CD4-positive, alpha-beta T cell (primary cell): ENCODE data around the gene DYNLRB1. TPM values are rescaled to one million over a fixed set of nuclear protein-coding genes. Genes with fewer than 3 reads are reported as not detected.

Experiments used
- ATAC-seq: fragments of 200-7000 bp; cut with Tn5 transposase; one replicate; pipeline ENCODE4 v1.10.0; 2022; ENCODE audit warnings: mild to moderate bottlenecking; ENCODE audit not compliant: poor library complexity
- CTCF ChIA-PET: fragments of 350-600 bp; sonication (Branson Sonifier 250); formaldehyde crosslinking; loops from one replicate; lab custom pipeline; 2021; ENCODE audit warnings: antibody characterized with exemption, inconsistent platforms; lab: Charles Lee
- POLR2A ChIA-PET: fragments of 350-600 bp; sonication (Branson Sonifier 250); formaldehyde crosslinking; loops from one replicate; lab custom pipeline; 2021; ENCODE audit warnings: antibody characterized with exemption, inconsistent platforms; lab: Charles Lee
- DNase-seq, 14 experiments: peaks; one replicate each; pipeline ENCODE4 v3.0.0-alpha.2; 2013 to 2020; ENCODE audit warnings: mixed read lengths in 2 of 14
- H3K27ac ChIP-seq, 2 donors: one replicate each; pipeline versions ENCODE4 v1.5.1 to v1.7.0; 2013; ENCODE audit warnings: low read length in 2 of 2, low read depth in 1 of 2, mild to moderate bottlenecking in 1 of 2
- H3K27me3 ChIP-seq, 2 experiments: 1 replicate in 1 of 2; 2 replicates in 1 of 2; pipeline versions ENCODE4 v1.6.1 to v1.7.0; 2013; ENCODE audit warnings: low read length in 2 of 2, control low read depth in 1 of 2, mild to moderate bottlenecking in 1 of 2, moderate library complexity in 1 of 2; ENCODE audit not compliant: insufficient read depth in 2 of 2, control insufficient read depth in 1 of 2
- H3K36me3 ChIP-seq: one replicate; pipeline ENCODE4 v1.6.1; 2013; ENCODE audit warnings: low read length, control low read depth; ENCODE audit not compliant: insufficient read depth
- H3K4me1 ChIP-seq: one replicate; pipeline ENCODE4 v1.6.1; 2013; ENCODE audit warnings: low read length, control low read depth; ENCODE audit not compliant: insufficient read depth
- H3K4me3 ChIP-seq: one replicate; pipeline ENCODE4 v1.5.1; 2013; ENCODE audit warnings: mild to moderate bottlenecking, low read length, moderate library complexity
- H3K9me3 ChIP-seq, 2 experiments: 1 replicate in 1 of 2; 2 replicates in 1 of 2; pipeline versions ENCODE4 v1.6.1 to v1.7.0; 2013; ENCODE audit warnings: low read length in 2 of 2, mild to moderate bottlenecking in 2 of 2, control low read depth in 1 of 2, moderate library complexity in 1 of 2; ENCODE audit not compliant: control insufficient read depth in 1 of 2, insufficient read depth in 1 of 2
- H3K27ac Mint-ChIP-seq: one replicate; pipeline ENCODE4 v1.8.0; 2020; ENCODE audit warnings: mixed read lengths
- H3K27me3 Mint-ChIP-seq: one replicate; pipeline ENCODE4 v1.8.0; 2021; ENCODE audit warnings: mixed read lengths
- H3K36me3 Mint-ChIP-seq: one replicate; pipeline ENCODE4 v1.8.0; 2021; ENCODE audit warnings: low read depth, mixed read lengths
- H3K4me1 Mint-ChIP-seq: one replicate; pipeline ENCODE4 v1.8.0; 2021; ENCODE audit warnings: low read depth, mixed read lengths
- H3K4me3 Mint-ChIP-seq: one replicate; pipeline ENCODE4 v1.8.0; 2020; ENCODE audit warnings: mild to moderate bottlenecking, mixed read lengths
- H3K9me3 Mint-ChIP-seq: one replicate; pipeline ENCODE4 v1.8.0; 2020; ENCODE audit warnings: mixed read lengths
- intact Hi-C, 2 experiments: fragments of 100-400 bp; cut with DNase I in 1 of 2; cut with micrococcal nuclease in 1 of 2; formaldehyde crosslinking; loops; one replicate each; pipeline versions ENCODE4 v1.15.1 to v1.9.0; 2023 to 2025; cut with DNase I, micrococcal nuclease
- total RNA-seq, 174 experiments: library from RNA in 2 of 174; stranded (reverse) in 2 of 174; gene quantifications; one replicate each; pipeline ENCODE4 v1.2.3 and lab custom pipeline; 2021 to 2026
- TF ChIP-seq, protein P1 (sequence below): fragments of 200-600 bp; IDR thresholded peaks from one replicate; pipeline ENCODE4 v1.8.0; 2022; ENCODE audit warnings: antibody characterized with exemption, mild to moderate bottlenecking

DYNLRB1 gene
- total RNA-seq, 2 experiments from 2014 or later, result 38.3 to 40.3 TPM

DNA sequence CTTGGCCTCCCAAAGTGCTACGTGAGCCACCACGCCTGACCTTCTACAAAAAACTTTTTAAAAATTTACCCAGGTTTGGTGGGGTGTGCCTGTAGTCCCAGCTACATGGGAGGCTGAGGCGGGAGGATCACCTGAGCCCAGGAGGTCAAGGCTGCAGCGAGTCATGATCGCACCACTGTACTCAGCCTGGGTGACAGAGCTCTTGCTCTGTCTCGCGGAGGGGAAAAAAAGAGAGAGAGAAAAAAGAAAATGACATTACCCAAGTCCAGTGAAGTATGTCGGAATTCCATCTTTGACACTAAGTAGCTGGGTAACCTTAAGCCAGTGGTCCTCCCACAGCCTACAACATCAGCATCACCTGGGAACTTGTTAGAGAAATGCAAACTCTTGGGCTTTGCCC is 23.5 kb downstream of the DYNLRB1 start:
- H3K27ac Mint-ChIP-seq, result peak overlapping the region; percentile 79
- ChIA-PET CTCF (no interaction called here), POLR2A (interaction anchor here (1.1 kb wide), 1 partner anchor 23 kb away, joined by 3 read pairs; the partner anchor contains the start of gene DYNLRB1)
- H3K4me3 ChIP-seq, result no peak overlapping the region
- H3K36me3 Mint-ChIP-seq, result peaks cover 61% of the 10 kb centered on the region
- no peaks in the 10 kb centered on the region for H3K9me3 Mint-ChIP-seq
- TF ChIP-seq, protein P1, sequence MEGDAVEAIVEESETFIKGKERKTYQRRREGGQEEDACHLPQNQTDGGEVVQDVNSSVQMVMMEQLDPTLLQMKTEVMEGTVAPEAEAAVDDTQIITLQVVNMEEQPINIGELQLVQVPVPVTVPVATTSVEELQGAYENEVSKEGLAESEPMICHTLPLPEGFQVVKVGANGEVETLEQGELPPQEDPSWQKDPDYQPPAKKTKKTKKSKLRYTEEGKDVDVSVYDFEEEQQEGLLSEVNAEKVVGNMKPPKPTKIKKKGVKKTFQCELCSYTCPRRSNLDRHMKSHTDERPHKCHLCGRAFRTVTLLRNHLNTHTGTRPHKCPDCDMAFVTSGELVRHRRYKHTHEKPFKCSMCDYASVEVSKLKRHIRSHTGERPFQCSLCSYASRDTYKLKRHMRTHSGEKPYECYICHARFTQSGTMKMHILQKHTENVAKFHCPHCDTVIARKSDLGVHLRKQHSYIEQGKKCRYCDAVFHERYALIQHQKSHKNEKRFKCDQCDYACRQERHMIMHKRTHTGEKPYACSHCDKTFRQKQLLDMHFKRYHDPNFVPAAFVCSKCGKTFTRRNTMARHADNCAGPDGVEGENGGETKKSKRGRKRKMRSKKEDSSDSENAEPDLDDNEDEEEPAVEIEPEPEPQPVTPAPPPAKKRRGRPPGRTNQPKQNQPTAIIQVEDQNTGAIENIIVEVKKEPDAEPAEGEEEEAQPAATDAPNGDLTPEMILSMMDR, result no peak
- peaks cover 58% of the 10 kb centered on the region for H3K36me3 ChIP-seq
- H3K4me1 ChIP-seq, result peaks cover 41% of the 10 kb centered on the region
- no peaks in the 10 kb centered on the region for H3K9me3 ChIP-seq
- H3K27ac ChIP-seq, result no peak overlapping the region
- no peak overlapping the region for H3K4me3 Mint-ChIP-seq
- intact Hi-C loops, result loop anchor here (5.0 kb wide), 2 partner anchors 228 to 233 kb away; no protein-coding TSS in a partner anchor
- H3K4me1 Mint-ChIP-seq, result peaks cover 38% of the 10 kb centered on the region
- no peaks in the 10 kb centered on the region for H3K27me3 ChIP-seq
- ATAC-seq, result no peak
- DNase-seq, result no peak
- no peaks in the 10 kb centered on the region for H3K27me3 Mint-ChIP-seq

- H3K9me3 ChIP-seq, result no peaks in the 10 kb centered on the region
- ChIA-PET CTCF (no interaction called here), POLR2A (no interaction called here)
- ATAC-seq, result no peak
- Mint-ChIP-seq H3K4me1 (peaks cover 40% of the 10 kb centered on the region), H3K36me3 (peaks cover 51% of the 10 kb centered on the region), H3K27me3 (no peaks in the 10 kb centered on the region), H3K4me3 (no peak overlapping the region), H3K9me3 (no peaks in the 10 kb centered on the region), H3K27ac (peak overlapping the region; percentile 79)
- H3K27ac ChIP-seq, result peak overlapping the region; percentile 57 to 80
- intact Hi-C loops, result no loop called here
- H3K4me3 ChIP-seq, result no peak overlapping the region
- DNase-seq, result no peak
- H3K4me1 ChIP-seq, result peaks cover 42% of the 10 kb centered on the region
- H3K27me3 ChIP-seq, result no peaks in the 10 kb centered on the region
- TF ChIP-seq, protein P1, result no peak
- H3K36me3 ChIP-seq, result peaks cover 48% of the 10 kb centered on the region
Observed at GRCh38 chr20:34540596-34541263, 24.5 kb downstream of the DYNLRB1 start.

DNA sequence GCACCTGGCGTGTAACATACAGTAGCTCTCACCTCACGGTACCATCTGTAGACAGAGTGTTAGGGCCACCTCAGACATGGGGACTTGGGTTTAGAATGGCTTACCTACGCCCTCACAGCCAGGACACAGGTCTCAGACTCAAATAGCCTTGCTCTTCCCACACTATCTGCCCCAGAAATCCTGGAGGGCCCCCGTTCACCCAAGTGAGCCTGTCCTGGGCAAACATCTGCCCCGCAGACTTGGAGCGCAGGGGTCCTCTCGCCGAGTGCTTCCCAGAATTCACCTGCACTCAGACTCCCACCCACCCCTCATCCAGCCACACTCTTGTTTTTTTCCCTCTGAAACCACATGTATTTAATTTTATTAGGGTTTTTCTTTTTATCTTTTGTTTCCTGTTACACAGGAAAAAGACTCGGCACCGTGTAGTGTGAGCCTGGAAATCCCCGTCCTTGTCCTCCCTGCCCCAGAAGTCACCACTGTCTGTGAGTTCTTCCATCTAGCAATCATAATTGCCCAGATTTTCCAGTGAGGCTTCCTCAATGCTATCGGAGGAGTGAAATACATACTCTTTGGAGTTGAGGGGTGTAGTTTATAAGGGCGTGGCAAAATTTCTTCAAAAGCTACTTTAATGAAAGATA is 25.2 kb downstream of the DYNLRB1 start:
- peak overlapping the region; percentile 57 to 80 for H3K27ac ChIP-seq
- Mint-ChIP-seq H3K27ac (peak overlapping the region; percentile 79), H3K9me3 (no peaks in the 10 kb centered on the region), H3K4me1 (peaks cover 40% of the 10 kb centered on the region), H3K27me3 (no peaks in the 10 kb centered on the region), H3K36me3 (peaks cover 44% of the 10 kb centered on the region), H3K4me3 (no peak overlapping the region)
- ChIA-PET POLR2A (no interaction called here), CTCF (no interaction called here)
- TF ChIP-seq, protein P1, result no peak
- no peak overlapping the region for H3K4me3 ChIP-seq
- intact Hi-C loops, result no loop called here
- ATAC-seq (peak; percentile 56), DNase-seq (peak in 5 of 14 experiments; percentile 11 to 77 (median 66))
- H3K27me3 ChIP-seq, result no peaks in the 10 kb centered on the region
- H3K4me1 ChIP-seq, result peaks cover 42% of the 10 kb centered on the region
- H3K36me3 ChIP-seq, result peaks cover 42% of the 10 kb centered on the region
- H3K9me3 ChIP-seq, result no peaks in the 10 kb centered on the region
